ENCODE results near the gene FSTL5.
A peak's percentile ranks its signal among the peaks of the same experiment; 100 is the strongest.

The FSTL5 gene

GRCh38 chr4:161653697-161654096, 510.1 kb downstream of the FSTL5 start:
- no peaks in the 10 kb centered on the region for H3K36me3 ChIP-seq (ENCODE audit: control insufficient read depth, low read length)
- no peak overlapping the region for H3K4me2 ChIP-seq (ENCODE audit: low read length)
- H3K79me2 ChIP-seq (ENCODE audit: control insufficient read depth, low read length), result no peaks in the 10 kb centered on the region
- H3K4me1 ChIP-seq (ENCODE audit: control insufficient read depth, low read length), result peaks cover 4% of the 10 kb centered on the region; the same call in 1 of the 2 replicates
- no peak overlapping the region for H3K27ac ChIP-seq (ENCODE audit: low read depth, low read length)
- TF ChIP-seq CTCF (IDR thresholded peaks at IDR 0.05; ENCODE audit: low read depth, low read length, poor library complexity, severe bottlenecking) (no peak), EZH2phosphoT487 (IDR thresholded peaks at IDR 0.05; ENCODE audit: borderline replicate concordance, low read length) (no peak)
- no peaks in the 10 kb centered on the region; the same call in 1 of the 2 replicates for H3K9me3 ChIP-seq (ENCODE audit: control insufficient read depth, insufficient read depth, low read length)
- no peaks in the 10 kb centered on the region for H3F3A ChIP-seq (ENCODE audit: control insufficient read depth, insufficient read depth)
- no peaks in the 10 kb centered on the region for H3K27me3 ChIP-seq (ENCODE audit: control insufficient read depth, low read length)
- no peak overlapping the region for H3K4me3 ChIP-seq (ENCODE audit: low read length)
- no peaks in the 10 kb centered on the region for H4K20me1 ChIP-seq (ENCODE audit: control insufficient read depth, insufficient read depth, low read depth, low read length)
- H3K9me2 ChIP-seq (replicated peaks; ENCODE audit: control insufficient read depth, low read length), result no peaks in the 10 kb centered on the region

- H3K27me3 ChIP-seq (ENCODE audit: control insufficient read depth, low read length), result no peaks in the 10 kb centered on the region
- no peaks in the 10 kb centered on the region for H3K79me2 ChIP-seq (ENCODE audit: control insufficient read depth, low read length)
- TF ChIP-seq CTCF (IDR thresholded peaks at IDR 0.05; ENCODE audit: low read depth, low read length, poor library complexity, severe bottlenecking), result no peak
- no peak for TF ChIP-seq EZH2phosphoT487 (IDR thresholded peaks at IDR 0.05; ENCODE audit: borderline replicate concordance, low read length)
- H4K20me1 ChIP-seq (ENCODE audit: control insufficient read depth, insufficient read depth, low read depth, low read length), result no peaks in the 10 kb centered on the region
- no peak overlapping the region for H3K4me3 ChIP-seq (ENCODE audit: low read length)
- H3K36me3 ChIP-seq (ENCODE audit: control insufficient read depth, low read length), result no peaks in the 10 kb centered on the region
- H3K9me3 ChIP-seq (ENCODE audit: control insufficient read depth, insufficient read depth, low read length), result no peaks in the 10 kb centered on the region; the same call in 1 of the 2 replicates
- no peaks in the 10 kb centered on the region for H3F3A ChIP-seq (ENCODE audit: control insufficient read depth, insufficient read depth)
- peaks cover 4% of the 10 kb centered on the region; the same call in 1 of the 2 replicates for H3K4me1 ChIP-seq (ENCODE audit: control insufficient read depth, low read length)
- no peak overlapping the region for H3K4me2 ChIP-seq (ENCODE audit: low read length)
- H3K27ac ChIP-seq (ENCODE audit: low read depth, low read length), result no peak overlapping the region
- no peaks in the 10 kb centered on the region for H3K9me2 ChIP-seq (replicated peaks; ENCODE audit: control insufficient read depth, low read length)
Observed at GRCh38 chr4:161651586-161651985, 512.2 kb downstream of the FSTL5 start.

GRCh38 chr4:161650812-161651211, 513.0 kb downstream of the FSTL5 start:
- Histone ChIP-seq H3K27ac (ENCODE audit: low read depth, low read length) (no peak overlapping the region), H3K9me2 (replicated peaks; ENCODE audit: control insufficient read depth, low read length) (no peaks in the 10 kb centered on the region), H3K27me3 (ENCODE audit: control insufficient read depth, low read length) (no peaks in the 10 kb centered on the region), H3K9me3 (ENCODE audit: control insufficient read depth, insufficient read depth, low read length) (no peaks in the 10 kb centered on the region; the same call in 1 of the 2 replicates), H3F3A (ENCODE audit: control insufficient read depth, insufficient read depth) (no peaks in the 10 kb centered on the region), H4K20me1 (ENCODE audit: control insufficient read depth, insufficient read depth, low read depth, low read length) (no peaks in the 10 kb centered on the region), H3K4me2 (ENCODE audit: low read length) (peak overlapping the region; percentile 10; the same call in 1 of the 2 replicates), H3K79me2 (ENCODE audit: control insufficient read depth, low read length) (no peaks in the 10 kb centered on the region), H3K36me3 (ENCODE audit: control insufficient read depth, low read length) (no peaks in the 10 kb centered on the region), H3K4me3 (ENCODE audit: low read length) (no peak overlapping the region), H3K4me1 (ENCODE audit: control insufficient read depth, low read length) (peaks cover 4% of the 10 kb centered on the region; the same call in 1 of the 2 replicates)
- no peak for TF ChIP-seq CTCF (IDR thresholded peaks at IDR 0.05; ENCODE audit: low read depth, low read length, poor library complexity, severe bottlenecking)
- TF ChIP-seq EZH2phosphoT487 (IDR thresholded peaks at IDR 0.05; ENCODE audit: borderline replicate concordance, low read length), result no peak

Data from DOHH2 (cell line).